Measurements from ENCODE around the gene ZNF883. TPM values are rescaled to one million over a fixed set of nuclear protein-coding genes. Genes with fewer than 3 reads are reported as not detected.

ZNF883 gene
- total and polyA plus RNA-seq, 2 of the 4 experiments (the other 2 are of a cell fraction), result 0.51 to 0.54 TPM

DNA sequence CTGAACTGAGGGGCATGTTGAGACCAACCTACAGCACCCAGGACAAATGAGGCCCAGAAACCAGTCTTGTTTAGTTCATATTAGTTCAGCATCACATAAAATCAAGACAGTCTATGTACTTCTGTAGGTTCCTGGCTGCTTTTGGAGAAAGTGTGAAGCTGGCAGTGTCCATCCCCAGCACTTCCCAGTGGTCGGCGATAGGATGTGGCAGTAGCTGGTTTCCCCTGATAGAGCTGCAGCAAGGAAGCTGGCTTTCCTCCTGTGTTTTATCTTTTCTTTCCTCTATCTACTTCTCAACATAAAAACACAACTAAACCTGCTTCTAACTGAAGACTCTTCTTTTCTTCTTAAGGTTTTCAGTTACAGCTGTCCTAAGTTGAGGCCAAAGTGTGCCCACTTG lies 78.3 kb downstream of the ZNF883 start:
- no peak overlapping the region for H3K27ac ChIP-seq (ENCODE audit: insufficient read depth, low read length)
- no peak overlapping the region for H3K56ac ChIP-seq (ENCODE audit: extremely low read depth, insufficient read depth, low read length)
- no peak overlapping the region for H4K5ac ChIP-seq (ENCODE audit: low read depth, low read length)
- no peak overlapping the region for H4K91ac ChIP-seq (ENCODE audit: insufficient read depth, low read depth, low read length)
- no peak overlapping the region for H3K4ac ChIP-seq (ENCODE audit: low read depth, low read length)
- H4K20me1 ChIP-seq (ENCODE audit: insufficient read depth, low read length), result no peaks in the 10 kb centered on the region
- H2AK5ac ChIP-seq (ENCODE audit: low read depth, low read length), result no peak overlapping the region
- BruUV-seq (replicated peaks), result no TSS peak
- no peaks in the 10 kb centered on the region for H3K4me1 ChIP-seq (ENCODE audit: control insufficient read depth, insufficient read depth, low read length)
- H3K27me3 ChIP-seq (ENCODE audit: control insufficient read depth, insufficient read depth, low read length), result peaks cover 8% of the 10 kb centered on the region
- H2BK15ac ChIP-seq (ENCODE audit: low read depth, low read length), result no peak overlapping the region
- DNase-seq (no peak), ATAC-seq (ENCODE audit: low read depth) (no peak)
- H3K18ac ChIP-seq (ENCODE audit: low read depth, low read length), result no peak overlapping the region
- no peak for TF ChIP-seq USF2 (IDR thresholded peaks at IDR 0.05; ENCODE audit: low read depth, low read length)
- intact Hi-C loops (cut with micrococcal nuclease) (no loop called here), in situ Hi-C loops (cut with MboI; ENCODE audit: low sequenced_read_pairs) (no loop called here), dilution Hi-C loops (cut with HindIII; ENCODE audit: low sequenced_read_pairs, unreplicated experiment) (no loop called here)
- no CpG with 5 or more reads among the region's 2 CpGs for WGBS, 2 experiments (ENCODE audit: extremely low coverage in 2 of 2, insufficient read length in 1 of 2)
- no peaks in the 10 kb centered on the region for H3K36me3 ChIP-seq (ENCODE audit: control insufficient read depth, insufficient read depth, low read length)
- H2BK120ac ChIP-seq (ENCODE audit: low read depth, low read length), result no peak overlapping the region
- H3K79me1 ChIP-seq (ENCODE audit: low read depth in 1 of 2, low read length in 2 of 2), result no peaks in the 10 kb centered on the region
- POLR2A ChIA-PET (ENCODE audit: unreplicated experiment), result no interaction called here
- no peaks in the 10 kb centered on the region for H3K9me1 ChIP-seq (ENCODE audit: insufficient read depth, low read length)
- no peaks in the 10 kb centered on the region for H3K9me3 ChIP-seq (ENCODE audit: control insufficient read depth, insufficient read depth, low read length)
- no peak overlapping the region for H2AK9ac ChIP-seq (replicated peaks; ENCODE audit: low read depth, low read length, poor library complexity)
- H2BK5ac ChIP-seq (ENCODE audit: low read depth, low read length, poor library complexity, severe bottlenecking), result no peak overlapping the region
- no peak overlapping the region for H3K4me2 ChIP-seq (ENCODE audit: low read depth, low read length)
- H3K14ac ChIP-seq (replicated peaks; ENCODE audit: low read depth, low read length), result no peak overlapping the region
- no peak overlapping the region for H2BK20ac ChIP-seq (ENCODE audit: low read depth, low read length)
- no peak overlapping the region for H2AFZ ChIP-seq (replicated peaks; ENCODE audit: low read length, poor library complexity)
- no peak overlapping the region for H4K8ac ChIP-seq (ENCODE audit: low read depth in 2 of 2, low read length in 2 of 2)
- no peak overlapping the region for H3K4me3 ChIP-seq (ENCODE audit: insufficient read depth, low read depth, low read length)
- H3K9ac ChIP-seq (ENCODE audit: low read depth, low read length), result no peak overlapping the region
- H3K23ac ChIP-seq (ENCODE audit: low read depth, low read length), result no peak overlapping the region
- CTCF ChIA-PET, result interaction anchor here (0.5 kb wide), 1 partner anchor 431 kb away, joined by 4 read pairs; no protein-coding TSS in a partner anchor

Measured in IMR-90 (cell line).